ENCODE measurements around the gene KCNMB2. TPM values are rescaled to one million over a fixed set of nuclear protein-coding genes. Genes with fewer than 3 reads are reported as not detected.

KCNMB2 gene
- total RNA-seq, 1 donor from 2014 or later = not detected

- no peak for DNase-seq (ENCODE audit: low read depth)
These were observed 216.6 kb downstream of the KCNMB2 start for GRCh38 chr3:178752843-178753242.

GRCh38 chr3:178754852-178755510, 218.7 kb downstream of the KCNMB2 start:
- DNase-seq (ENCODE audit: low read depth) = no peak

- no peak for DNase-seq (ENCODE audit: low read depth)
These were observed 224.8 kb downstream of the KCNMB2 start for GRCh38 chr3:178761024-178761423.

DNA sequence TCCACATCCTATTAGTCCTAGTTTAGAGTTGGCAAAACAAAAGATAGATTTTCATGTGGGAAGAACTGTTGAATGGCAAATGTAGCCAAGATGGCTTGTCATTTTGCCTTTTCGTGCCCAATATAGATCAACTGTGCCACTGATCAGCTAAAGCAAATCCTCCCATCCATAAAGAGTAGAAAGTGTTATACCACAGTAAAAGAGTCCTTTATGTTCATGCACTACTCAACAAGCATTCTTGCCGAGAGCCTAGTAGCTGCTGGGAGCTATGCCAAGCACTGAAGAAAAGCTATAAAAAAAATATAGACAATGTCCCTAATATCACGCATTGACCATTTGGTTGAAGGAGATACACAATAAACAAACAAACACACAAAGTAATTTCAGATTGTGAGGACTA, 225.2 kb downstream of the KCNMB2 start:
- no peak for DNase-seq (ENCODE audit: low read depth)

DNA sequence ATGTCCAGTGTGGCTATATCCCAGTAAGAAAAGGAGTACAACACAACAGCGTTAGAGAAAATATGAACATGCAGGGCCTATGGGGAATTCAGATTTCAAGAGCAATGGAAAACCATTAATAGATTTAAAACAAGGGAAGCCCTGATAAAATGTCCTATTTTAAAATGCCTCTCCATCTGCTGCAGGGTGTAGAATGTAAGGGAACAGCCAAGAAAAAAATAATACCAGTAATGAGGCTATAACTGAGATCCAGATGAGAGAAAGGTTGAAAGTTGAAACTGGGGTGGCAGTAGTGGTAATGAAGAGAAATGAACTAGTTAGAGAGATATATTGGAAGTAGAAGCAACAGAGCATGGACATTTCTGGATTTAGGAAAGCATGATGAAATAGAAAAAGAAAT, 226.1 kb downstream of the KCNMB2 start:
- DNase-seq (ENCODE audit: low read depth) = no peak

GRCh38 chr3:178765472-178765871, 229.2 kb downstream of the KCNMB2 start:
- no peak for DNase-seq (ENCODE audit: low read depth)

DNA sequence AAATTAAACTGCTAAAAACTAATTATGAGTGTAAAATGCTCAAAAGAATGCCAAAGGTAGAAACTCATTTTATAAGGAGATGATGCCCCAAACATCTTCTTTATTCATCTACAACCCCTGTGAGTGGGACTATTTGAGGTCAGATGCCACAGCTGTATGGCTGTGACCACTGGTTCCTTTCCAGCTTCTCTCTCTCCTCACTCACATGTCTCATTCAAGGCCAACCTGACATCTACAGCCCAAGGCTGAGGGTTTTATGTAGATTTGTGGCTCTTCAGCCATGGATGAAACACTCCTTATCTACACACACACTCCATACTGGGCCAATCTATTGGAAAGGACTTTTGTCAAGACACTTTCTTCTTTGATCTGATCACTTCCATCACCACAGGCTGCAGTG, 231.3 kb downstream of the KCNMB2 start:
- DNase-seq (ENCODE audit: low read depth) = no peak

- DNase-seq (ENCODE audit: low read depth) = no peak
These were observed 232.0 kb downstream of the KCNMB2 start for GRCh38 chr3:178768072-178768864.

GRCh38 chr3:178771511-178771910, 235.3 kb downstream of the KCNMB2 start:
- no peak for DNase-seq (ENCODE audit: low read depth)

DNA sequence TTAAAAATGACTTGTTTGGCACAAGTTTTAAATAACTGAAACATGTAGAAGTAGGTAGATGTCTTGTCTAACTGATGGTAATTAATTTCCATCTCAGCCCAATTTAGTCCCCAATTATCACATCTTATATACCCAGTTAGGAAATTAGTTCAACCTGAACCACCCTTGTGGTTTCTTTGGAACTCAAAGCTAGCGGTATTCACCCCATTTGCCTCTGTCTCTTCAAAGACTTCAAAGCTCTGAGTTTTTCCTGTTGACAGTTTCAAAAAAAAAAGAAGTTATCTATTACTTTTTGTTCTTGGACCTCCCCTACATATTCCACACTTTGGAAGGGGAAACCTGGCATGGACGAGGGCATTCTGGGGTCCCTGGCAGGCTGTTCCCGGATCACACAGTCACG, 236.5 kb downstream of the KCNMB2 start:
- no peak for DNase-seq (ENCODE audit: low read depth)

DNA sequence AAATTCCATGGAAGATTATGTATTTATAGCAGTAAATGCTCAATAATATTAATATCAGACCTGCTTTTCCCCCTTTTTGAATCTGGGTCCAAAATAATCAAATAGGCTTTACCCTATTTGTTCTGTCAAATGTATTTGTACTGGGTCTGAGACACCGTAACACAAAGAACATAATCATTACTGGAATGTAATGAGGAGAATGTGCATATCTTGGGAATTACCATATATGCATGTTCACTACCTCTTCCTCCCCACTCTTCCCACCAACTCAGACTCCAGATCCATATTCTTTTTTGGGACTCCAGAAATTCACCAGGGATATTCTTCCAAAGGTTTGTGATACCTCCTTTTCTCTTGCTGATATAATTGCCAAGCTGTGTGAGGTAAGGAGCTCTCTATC, 237.1 kb downstream of the KCNMB2 start:
- DNase-seq (ENCODE audit: low read depth) = no peak

DNA sequence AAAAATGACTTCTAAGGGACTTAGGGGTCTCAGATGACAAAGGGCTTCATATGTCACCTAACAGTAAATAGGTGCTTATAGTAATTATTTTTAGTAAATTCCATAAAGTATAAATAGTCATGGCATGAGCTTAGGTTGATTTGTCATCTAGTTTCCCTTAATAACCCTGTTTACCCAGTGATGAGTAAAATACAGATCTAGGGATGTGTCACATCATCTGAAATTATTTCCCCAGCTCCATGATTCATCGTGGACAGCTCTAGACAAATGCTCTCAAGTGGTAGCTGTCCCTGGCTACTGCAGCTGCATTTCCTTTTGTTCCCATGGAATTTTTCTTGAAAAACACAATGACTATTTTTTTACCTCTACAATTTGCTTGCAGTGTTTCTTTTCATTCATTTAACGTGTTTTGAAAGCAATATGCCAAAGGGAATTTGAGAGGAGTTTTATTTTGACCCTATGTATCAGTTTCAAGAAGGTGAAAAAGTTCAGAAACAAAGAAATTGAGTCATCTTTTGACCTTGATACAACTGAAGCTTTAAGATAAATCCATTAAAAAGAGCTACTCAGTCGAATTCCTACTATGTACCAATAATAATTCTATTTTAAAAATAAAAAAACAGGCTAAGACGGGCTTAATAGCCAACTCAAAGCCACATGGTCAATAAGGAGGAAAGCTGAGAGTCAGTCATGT, 241.6 kb downstream of the KCNMB2 start:
- DNase-seq (ENCODE audit: low read depth) = peak; percentile 77

GRCh38 chr3:178778589-178778988, 242.4 kb downstream of the KCNMB2 start:
- DNase-seq (ENCODE audit: low read depth) = no peak

DNA sequence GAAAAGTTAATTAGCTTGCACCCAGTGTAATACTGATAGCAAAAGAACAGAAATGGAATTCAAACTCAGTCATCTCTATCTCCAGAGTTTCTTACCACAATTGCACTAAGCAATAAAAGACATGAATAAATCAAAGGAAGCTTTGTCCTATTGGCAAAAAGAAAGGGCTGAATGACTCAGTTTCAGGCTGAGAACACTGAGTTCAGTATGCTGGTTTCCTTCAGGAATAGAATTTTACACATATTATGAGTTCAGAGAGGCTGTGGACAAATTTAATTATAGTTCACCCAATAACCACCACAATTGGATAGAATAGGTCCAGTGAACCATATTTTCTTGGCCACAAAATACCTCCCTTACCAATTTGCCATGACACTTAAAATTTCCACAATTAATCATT, 249.7 kb downstream of the KCNMB2 start:
- peak; percentile 75 for DNase-seq (ENCODE audit: low read depth)

DNA sequence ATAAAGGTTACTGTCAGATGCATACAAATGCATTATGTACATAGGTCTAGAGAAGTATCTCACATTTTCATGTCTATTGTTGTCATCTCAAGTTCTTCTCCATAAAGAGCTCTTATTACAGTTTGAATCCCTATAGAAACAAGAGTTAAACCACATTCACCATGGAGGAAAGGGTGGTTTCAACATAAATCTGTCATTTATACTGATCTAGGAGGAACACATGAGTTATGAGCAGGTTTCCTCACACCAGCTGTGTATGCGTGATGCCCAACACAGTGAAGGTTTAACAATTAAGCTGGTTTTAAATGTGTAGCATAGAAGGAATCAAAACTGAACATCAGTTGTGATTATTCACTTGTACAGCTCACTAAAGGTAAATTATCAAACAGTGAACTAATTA, 251.7 kb downstream of the KCNMB2 start:
- no peak for DNase-seq (ENCODE audit: low read depth)

- DNase-seq (ENCODE audit: low read depth) = no peak
These were observed 258.5 kb downstream of the KCNMB2 start for GRCh38 chr3:178794711-178795110.

DNA sequence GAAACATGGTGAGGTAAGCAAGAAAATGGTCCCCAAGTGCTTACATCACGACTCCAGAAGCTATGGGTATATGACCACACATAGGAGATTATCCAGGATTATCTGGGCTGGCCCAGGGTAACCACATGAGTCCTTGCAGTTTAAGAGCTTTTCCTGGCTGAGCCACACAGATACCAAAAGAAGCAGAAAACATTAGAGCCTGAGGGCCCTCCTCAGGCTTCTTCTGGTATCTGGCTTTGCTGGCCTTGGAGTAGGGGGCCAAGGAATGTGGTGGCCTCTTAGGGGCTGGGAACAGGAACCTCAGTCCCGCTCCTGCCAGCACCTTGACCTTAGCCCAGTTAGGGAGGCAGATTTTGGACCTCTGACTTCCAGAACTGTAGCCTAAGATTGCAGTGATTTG, 259.1 kb downstream of the KCNMB2 start:
- DNase-seq (ENCODE audit: low read depth) = no peak

GRCh38 chr3:178802259-178802658, 266.0 kb downstream of the KCNMB2 start:
- no peak for DNase-seq (ENCODE audit: low read depth)

GRCh38 chr3:178802993-178803693, 266.9 kb downstream of the KCNMB2 start:
- DNase-seq (ENCODE audit: low read depth) = peak; percentile 30

- DNase-seq (ENCODE audit: low read depth) = no peak
These were observed 268.4 kb downstream of the KCNMB2 start for GRCh38 chr3:178804606-178805005.

DNA sequence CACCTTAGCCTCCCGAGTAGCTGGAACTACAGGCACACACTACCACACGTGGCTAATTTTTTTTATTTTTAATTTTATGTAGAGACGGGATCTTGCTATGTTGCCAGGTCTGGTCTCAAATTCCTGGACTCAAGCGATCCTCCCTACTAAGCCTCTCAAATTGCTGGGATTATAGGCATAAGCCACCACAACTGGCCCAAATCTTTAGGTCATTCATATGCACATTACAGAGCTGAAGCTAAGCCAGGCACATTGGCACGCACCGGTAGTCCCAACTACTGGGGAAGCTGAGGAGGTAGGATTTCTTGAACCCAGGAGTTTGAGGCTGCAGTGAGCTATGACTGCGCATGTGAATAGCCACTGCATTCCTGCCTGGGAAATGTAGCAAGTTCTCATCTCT, 269.5 kb downstream of the KCNMB2 start:
- DNase-seq (ENCODE audit: low read depth) = no peak

GRCh38 chr3:178806651-178807050, 270.4 kb downstream of the KCNMB2 start:
- no peak for DNase-seq (ENCODE audit: low read depth)

Data from renal cortical epithelial cell (primary cell).